OCI-M2 (cell line): ENCODE measurements around the gene PRKAR1B.

ENCODE experiments used
- DNase-seq: peaks from one replicate; lab custom pipeline; 2025; ENCODE audit not compliant: unreplicated experiment; lab: John Stamatoyannopoulos, UW

PRKAR1B gene

DNA sequence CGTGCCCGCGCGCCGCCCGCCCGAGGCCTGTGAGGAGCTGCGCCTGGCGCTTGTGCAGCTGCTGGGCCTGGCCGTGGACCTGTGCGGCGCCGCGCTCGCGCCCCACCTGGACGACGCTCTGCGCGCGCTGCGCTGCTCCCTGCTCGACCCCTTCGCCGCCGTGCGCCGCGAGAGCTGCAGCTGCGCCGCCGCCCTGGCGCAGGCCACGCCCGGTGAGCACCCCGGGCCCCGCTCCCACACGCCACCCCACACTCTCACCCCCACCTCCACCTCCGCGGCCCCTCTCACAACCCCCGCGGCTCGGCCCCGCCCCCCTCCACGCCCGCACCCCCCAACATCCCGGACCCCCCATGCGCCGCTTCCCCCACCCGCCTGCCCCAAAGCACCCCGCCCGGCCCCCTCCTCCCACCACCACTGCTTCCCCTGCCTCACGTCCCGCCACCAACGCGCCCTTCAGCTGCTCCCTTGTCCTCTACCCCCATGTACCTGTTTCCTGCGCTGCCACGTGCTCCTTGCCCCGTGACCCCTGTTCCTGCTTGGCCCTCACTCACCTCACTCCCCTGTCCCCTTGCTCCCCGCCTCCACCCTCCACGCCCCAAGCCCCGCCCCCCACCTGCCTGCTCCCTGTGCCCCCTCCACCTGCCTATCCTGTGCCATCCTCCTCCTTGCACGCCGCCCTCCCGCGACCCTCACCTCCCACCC, at the start of gene PRKAR1B:
Gene PRKAR1B, minus strand, starts transcription at position 178 of the 702 bp plus-strand sequence. CDS start 15,776 bp downstream, outside the sequence.
- DNase-seq: no peak

DNA sequence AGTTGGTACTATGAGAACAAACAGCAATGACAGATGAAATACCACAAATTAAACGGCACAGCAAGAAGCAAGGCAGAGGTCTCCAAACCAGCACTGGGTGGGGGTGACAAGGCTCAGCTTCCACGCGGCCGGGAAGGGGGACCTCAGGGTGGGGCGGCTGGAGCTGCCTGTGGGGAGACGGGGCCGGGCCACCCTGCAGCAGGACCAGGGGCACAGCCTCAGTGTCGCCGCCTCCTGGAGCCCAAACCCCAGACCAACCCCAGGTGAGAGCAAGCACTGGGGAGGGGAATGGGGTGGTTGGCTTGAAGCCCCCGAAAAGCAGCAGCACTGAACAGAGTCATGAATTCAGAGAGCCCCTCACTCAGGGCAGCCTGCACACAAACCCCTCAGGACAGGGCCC, 49.3 kb upstream of the PRKAR1B start:
- no peak for DNase-seq

DNA sequence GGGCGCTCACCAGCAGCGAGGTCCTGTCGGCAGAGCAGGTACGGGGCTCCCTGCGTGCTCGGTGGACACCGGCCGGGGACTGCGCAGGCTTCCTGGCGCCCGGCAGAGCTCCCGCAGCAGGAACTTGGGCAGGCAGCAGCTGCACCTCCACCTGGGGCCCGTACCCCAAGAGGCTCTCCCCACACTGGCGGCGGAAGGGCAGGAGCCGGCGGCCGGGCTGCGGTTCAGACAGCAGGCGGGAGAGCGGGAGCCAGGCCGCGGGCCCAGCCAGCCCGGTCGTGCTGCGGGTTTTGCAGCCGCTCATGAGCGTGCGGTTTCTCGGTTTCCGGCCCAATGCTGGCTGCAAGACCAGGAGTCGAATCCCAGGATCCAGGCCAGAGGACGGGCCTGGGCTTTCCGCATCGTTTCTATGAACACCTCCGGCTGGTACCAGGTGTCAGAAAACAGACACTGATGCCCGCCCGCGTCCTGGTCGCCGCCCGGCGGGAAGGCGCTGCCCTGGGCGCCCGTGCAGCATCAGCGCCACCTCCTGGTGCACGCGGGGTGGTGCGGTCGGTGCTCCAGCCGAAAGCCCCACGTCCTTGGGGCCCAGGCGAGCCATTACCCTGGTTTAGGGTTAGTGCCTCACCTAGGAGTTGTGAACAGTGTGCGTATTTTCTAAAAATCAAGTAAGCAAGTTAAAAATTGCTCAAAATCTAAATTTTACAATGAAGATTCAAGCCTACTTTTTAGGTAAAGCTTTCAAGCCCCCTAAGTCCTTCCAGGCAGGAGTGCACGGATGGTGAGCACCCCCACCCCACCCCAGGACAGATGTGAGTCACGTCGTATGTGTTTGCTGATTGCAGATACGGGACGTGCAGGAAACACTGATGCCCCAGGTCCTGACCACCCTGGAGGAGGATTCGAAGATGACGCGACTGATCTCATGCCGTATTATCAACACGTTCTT, 47.4 kb upstream of the PRKAR1B start:
- DNase-seq: no peak

DNA sequence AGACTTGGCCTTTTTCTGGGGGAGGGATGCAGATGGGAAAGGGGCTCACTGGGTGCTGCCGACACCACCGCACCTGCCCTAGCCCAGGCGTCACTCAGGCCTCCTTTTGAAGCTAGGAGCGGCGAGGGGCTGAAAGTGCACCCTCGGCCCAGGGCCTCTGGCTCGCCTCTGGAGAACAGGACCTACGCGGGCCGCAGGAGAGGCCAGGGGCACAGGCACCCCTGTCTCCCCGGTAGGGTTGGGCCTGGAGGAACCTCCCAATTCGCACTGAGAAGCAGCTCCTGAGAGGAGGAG, 46.5 kb upstream of the PRKAR1B start:
- no peak for DNase-seq

DNA sequence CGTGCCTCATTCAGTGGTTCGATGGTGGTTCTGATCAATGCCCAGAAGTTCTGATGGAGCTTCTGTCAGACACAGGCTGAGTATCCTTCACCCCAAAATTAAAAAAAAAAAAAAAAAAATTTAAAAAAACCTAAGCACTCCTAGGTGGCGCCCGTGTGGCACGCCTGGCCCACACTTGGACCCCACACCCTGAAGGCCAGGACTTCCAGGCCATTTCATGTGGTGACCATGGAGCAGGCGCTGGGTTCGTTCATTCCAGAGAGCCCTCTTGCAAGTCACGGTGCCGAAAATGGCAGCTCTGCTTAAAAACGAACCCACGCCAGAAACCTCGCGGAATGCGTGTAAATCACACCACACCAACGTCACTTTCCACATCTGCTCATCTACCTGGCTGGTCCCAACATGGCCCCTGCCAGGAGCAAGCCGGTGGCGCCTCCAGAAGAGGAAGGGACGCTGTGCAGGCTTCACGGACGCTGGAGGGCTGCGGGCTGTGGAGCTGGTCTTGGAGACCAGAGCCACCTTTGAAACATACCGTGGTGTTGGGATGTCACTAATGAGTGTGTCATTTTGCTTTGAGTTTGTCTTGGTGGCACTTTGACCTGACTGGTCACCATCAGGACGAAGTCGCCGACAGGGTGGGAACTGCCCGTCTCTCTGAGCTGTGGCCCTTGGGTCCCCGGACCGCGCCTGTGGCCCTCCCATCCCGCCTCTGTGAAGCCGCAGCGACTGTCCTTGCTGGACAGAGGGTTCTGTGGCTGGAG, 46.0 kb upstream of the PRKAR1B start:
- no peak for DNase-seq

DNA sequence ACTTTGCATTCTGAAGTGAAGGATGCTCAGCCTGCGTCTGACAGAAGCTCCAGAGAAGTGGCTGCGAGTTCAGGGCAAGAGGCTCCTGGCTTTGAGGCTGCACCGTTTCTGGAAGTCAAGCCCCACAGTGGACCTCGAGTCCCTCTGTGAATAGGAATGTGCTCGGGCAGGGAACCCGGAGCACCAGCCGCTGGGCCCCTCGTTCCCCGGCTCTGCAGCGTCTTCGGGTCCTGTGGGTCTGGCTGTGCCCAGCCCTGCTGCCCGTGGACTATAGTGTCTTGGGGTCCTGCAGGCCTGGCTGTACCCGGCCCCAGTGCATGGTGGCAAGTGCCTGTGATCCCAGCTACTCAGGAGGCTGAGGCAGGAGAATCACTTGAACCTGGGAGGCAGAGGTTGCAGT, 45.3 kb upstream of the PRKAR1B start:
- no peak for DNase-seq

DNA sequence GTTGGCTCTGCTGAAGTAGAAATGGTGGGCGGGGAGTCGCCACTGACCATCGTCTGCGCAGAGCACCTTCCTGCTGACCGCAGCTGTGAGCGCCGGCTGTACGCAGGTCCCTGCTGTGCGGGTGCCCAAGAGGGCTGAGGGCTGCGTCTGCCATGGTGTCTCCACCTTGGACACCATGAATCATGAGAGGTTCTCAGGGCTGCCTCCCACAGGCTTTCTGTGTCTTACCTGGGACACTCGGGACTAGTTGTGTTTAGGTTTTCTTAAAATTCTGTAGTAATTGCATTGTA, 44.9 kb upstream of the PRKAR1B start:
- no peak for DNase-seq

DNA sequence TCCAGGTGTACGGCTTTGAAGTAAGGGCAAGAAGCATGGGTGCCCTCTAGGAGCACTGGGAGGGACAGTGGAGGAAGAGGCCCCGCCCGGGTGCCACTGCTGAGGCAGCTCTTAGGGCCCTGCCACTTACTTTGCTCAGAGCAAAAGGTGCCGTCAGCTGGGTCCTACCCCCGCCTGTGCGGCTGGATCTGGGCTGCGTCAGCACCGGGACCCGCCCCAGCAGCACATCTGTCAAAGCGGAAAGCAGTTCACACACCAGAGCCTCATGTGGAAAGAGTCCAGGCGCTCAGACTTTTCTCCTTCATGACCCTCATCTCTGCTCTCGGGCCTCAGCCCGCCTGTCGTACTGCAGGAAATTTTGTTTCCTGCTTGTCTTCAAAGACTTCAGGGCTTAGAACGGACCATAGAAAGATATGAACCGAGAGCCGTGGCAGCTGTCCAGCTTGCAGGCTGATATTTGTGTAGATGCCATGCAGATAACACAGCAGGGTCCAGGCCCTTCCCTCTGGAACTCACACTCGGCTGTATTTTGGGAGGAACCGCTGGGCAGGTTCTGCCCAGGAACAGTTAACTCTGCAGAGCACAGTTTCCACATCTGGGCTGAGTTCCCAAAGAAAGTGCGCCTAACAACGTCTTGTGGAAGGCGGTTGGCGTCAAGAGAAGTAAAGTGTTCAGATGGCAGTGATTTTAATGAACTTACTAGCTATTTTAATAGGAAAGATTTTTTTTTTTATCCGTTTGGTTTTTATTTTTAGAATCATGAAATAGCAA, 44.3 kb upstream of the PRKAR1B start:
- no peak for DNase-seq

DNA sequence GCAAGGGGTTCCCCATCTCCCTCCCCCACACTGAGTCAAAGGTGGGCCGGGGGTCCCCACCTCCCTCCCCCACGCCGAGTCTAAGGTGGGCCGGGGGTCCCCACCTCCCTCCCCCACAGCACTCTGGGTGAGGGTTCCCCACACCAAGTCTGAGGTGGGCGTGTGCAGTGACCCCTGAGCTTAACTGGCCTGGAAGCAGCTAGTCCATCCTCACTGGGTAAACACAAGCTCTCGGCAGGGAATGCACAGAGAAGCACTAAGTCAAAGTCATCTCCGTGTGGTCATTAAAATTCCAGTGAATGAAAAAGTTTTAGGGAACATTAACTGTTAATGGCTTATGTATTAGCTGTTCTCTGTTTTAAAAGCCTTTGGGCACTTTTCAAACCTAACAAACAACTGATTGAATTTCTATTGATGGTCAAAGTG, 43.7 kb upstream of the PRKAR1B start:
- no peak for DNase-seq

DNA sequence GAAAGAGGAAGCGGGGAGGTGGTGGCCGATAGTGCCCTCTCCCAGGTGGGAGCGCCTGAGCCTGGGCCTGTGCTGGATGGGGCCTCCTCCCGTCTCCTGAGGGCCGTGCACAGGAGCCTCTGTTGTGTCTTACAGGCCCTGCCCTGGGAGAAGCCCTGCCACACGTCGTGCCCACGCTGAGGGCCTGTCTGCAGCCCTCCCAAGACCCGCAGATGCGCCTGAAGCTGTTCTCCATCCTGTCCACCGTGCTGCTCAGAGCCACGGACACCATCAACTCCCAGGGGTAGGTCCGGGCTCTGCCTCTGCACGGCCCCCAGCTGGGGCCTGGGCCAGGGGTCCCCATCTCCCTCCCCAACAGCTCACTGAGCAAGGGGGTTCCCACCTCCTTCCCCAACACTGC, 43.3 kb upstream of the PRKAR1B start:
- no peak for DNase-seq

DNA sequence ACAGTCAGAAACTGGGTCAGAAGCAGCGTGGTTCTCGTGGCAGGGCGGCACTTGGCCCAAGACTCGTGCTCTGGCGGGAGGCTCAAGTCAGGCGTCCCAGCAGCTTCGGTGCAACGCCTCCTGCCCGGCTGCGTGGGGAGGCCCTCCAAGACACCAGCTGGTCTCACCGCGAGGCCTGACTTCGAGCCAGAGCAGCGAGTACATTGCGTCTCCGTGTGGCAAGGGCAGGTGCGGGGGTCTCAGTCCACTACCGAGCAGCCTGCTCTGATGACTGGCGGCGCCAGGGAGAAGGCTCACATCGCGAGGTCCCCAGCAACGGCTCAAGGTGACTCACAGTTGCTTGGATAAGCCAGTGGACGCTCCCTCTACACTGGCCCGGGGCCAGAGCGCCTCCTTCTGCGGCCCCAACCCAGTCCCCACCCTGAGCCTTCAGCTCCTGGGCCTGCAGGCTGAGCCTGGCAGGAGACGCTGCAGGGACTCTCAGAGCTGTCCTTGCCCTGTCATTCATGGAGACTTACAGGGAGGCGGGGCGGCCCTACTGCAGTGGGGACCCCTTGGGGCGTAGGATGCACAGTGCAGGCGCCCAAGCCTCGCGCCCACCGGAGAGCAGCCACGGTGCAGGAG, 41.9 kb upstream of the PRKAR1B start:
- DNase-seq: no peak

DNA sequence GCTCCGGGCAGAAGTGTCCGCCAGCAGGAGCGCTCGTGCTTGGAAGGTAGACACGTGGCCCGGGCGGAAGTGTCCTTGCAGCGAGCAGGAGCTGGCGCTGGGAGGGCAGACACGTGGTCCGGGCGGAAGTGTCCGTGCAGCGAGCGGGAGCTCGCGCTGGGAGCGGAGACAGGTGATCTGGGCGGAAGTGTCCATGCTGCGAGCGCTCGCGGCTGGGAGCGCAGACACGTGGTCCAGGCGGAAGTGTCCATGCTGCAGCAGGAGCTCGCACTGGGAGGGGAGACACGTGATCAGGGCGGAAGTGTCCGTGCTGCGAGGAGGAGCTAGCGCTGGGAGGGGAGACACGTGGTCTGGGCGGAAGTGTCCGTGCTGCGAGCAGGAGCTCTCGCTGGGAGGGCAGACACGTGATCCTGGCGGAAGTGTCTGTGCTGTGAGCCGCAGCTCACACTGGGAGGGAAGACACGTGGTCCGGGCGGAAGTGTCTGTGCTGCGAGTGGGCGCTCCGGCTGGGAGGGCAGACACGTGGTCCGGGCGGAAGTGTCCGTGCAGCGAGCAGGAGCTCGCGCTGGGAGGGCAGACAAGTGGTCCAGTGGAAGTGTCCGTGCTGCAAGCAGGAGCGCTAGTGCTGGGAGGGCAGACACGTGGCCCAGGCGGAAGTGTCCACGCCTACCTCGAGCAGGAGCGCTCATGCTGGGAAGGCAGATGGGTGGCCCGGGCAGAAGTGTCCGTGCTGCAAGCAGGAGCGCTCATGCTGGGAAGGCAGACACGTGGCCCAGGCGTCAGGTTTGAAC, 41.1 kb upstream of the PRKAR1B start:
- DNase-seq: no peak

DNA sequence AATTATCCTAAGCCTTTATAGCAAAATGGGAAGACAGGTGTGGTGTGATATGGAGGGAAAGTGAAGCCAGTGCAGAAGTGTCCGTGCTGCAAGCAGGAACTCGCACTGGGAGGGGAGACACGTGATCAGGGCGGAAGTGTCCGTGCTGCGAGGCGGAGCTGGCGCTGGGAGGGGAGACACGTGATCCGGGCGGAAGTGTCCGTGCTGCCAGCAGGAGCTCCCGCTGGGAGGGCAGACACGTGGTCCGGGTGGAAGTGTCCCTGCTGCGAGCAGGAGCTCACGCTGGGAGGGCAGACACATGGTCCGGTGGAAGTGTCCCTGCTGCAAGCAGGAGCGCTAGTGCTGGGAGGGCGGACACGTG, 40.5 kb upstream of the PRKAR1B start:
- no peak for DNase-seq

DNA sequence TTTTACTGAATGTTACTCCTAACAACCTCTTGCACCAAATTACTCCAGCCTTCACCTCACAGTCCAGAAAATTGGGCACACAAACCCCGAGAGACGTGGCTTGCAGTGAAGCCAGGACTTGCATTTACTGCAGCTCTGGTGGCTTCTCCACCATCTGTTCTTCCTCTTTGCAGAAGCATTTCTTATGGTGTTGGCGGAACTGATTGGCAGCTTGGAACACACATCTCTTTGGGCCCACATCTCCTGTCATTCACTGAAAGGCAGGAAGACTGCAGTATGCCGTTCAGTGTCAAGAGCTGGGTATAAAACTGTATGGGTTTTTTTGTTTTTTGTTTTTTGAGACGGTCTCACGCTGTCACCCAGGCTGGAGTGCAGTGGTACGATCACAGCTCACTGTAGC, 38.3 kb upstream of the PRKAR1B start:
- no peak for DNase-seq

DNA sequence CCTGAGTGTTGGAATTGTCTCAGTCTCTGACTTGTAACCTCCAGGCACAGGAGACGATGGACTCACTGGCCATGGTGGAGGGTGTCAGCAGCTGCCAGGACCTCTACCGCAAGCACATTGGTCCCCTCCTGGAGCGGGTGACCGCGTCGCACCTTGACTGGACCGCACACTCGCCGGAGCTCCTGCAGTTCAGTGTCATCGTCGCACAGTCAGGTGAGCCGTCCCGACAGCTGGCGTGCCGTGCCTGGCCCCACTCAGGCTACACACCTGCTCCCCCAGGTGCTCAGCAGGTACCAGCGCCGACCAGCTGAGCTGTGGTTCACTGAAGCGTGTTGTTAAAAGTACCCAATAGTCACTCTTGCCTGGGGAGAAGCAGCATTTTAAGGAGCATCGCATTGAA, 36.7 kb upstream of the PRKAR1B start:
- no peak for DNase-seq

DNA sequence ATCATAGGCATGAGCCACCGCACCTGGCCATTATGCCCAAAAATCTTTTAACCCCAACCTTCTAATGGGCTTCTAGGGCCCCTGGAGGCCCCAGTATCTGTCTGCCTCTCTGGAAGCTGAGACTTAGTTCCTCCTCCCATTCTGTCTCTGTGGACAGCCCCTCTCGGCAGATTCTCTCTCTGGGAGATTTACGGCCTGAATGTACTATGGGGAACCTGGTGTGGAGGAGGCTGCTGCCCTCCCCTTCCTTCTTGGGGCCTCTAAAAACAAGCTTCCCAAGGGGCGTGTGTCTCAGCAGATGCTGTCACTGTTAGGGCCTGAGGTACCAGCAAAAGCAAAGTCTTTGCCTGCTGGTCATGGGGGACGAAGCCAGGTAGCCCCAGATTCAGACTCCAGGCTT, 35.8 kb upstream of the PRKAR1B start:
- no peak for DNase-seq

DNA sequence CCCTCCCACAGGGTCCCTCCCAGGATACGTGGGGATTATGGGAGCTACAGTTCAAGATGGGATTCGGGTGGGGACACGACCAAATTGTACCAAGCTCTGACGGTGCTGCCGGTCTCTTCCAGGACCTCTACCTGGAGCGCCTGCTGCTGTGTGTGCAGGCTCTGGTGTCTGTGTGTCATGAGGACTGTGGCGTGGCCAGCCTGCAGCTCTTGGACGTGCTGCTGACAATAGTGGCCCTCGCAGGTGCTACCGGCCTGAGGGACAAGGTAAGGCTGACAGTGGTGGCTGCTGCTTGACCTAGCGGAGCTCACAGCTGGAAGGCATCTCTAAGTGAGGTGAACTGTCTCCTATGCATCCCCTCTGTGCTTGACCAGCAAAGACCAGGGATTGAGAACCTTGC, 34.5 kb upstream of the PRKAR1B start:
- DNase-seq: no peak

DNA sequence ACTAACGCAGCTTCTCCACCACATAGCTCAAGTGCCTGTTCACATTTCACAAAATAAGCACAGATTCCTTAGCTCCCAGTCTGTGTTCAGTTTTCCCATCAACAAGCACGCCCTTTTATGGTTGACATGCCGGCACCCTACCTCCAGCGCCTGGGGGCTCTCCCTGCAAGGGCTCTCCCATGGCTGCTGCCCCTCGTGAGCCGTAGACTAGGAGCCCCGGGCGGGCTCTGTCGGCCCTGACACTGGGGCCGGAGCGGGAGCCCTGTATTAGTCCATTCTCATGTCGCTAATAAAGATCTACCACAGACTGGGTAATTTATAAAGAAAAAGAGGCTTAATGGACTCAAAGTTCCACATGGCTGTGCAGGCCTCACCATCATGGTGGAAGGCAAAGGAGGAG, 34.0 kb upstream of the PRKAR1B start:
- DNase-seq: no peak

DNA sequence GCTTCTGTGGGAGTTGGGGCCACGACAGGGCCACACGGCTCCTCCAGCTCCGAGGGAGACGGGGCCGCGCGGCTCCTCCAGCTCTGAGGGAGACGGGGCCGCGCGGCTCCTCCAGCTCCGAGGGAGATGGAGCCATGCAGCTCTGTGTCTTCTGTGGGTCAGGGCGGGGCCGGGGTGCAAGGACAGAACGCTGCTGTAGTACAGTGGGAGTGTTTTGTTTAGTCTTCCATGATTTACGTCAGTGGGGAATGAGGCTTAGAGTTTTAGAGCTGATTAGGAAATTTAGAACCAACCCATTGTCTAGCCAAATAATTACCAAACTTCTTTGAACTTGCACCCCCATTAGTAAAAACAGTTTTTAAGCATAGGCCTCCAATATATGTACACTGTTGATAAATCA, 32.9 kb upstream of the PRKAR1B start:
- no peak for DNase-seq

DNA sequence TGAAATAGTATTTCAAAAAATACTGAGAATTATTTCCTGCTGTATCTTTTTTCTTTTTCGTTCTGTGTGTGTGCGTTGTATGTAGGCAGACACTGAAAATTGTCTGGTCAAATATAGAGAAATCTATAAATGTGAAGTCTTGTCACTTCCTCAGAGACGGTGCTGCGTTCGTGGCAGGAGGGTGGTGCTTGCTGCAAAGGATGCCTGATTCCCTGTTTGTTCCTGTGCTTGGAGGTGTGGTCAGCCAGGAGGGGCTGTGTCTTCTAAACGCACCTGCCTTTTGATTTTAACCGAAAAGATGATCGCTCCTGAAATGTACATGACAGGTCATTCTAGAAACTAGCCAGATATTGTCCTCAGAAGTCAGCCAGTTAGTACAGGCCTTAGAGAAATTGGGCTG, 32.5 kb upstream of the PRKAR1B start:
- no peak for DNase-seq
